Activated naive CD4-positive, alpha-beta T cell treated with anti-CD3 and anti-CD28 coated beads, Interleukin-2, amount 50 U/mL, for 72 hours (primary cell): ENCODE measurements around the gene USP24. TPM values are rescaled to one million over a fixed set of nuclear protein-coding genes. Genes with fewer than 3 reads are reported as not detected.

Source experiments
- total RNA-seq, 2 donors: library from RNA; stranded (reverse); gene quantifications; one replicate each; pipeline ENCODE4 v1.2.3, GENCODE V29; 2022

Gene USP24
- total RNA-seq, 2 donors from 2014 or later = 34.0 to 48.7 TPM

Other genes with a start within 250 kb of the USP24 start
- under 1 TPM in 1 of 2 donors, not detected in 1; 0.23 TPM for gene TMEM61, start 234.7 kb downstream of the USP24 start, total RNA-seq
- gene BSND, start 216.4 kb downstream of the USP24 start, total RNA-seq = under 1 TPM in 1 of 2 donors, not detected in 1; 0.12 TPM
- not detected for gene PCSK9, start 175.8 kb downstream of the USP24 start, total RNA-seq